T1000 (cell line): ENCODE results near the gene DDX1.
"Not testable (repeated sequence)": the region's sequence is repeated elsewhere in the genome, so short reads cannot be mapped to it uniquely, and the experiment has no call there.

ENCODE experiments used
- DNase-seq: peaks from one replicate; lab custom pipeline; 2025; ENCODE audit warnings: mixed read lengths; lab: John Stamatoyannopoulos, UW

DDX1 gene

GRCh38 chr2:15616850-15617777, 25.4 kb downstream of the DDX1 start:
- no peak for DNase-seq

DNA sequence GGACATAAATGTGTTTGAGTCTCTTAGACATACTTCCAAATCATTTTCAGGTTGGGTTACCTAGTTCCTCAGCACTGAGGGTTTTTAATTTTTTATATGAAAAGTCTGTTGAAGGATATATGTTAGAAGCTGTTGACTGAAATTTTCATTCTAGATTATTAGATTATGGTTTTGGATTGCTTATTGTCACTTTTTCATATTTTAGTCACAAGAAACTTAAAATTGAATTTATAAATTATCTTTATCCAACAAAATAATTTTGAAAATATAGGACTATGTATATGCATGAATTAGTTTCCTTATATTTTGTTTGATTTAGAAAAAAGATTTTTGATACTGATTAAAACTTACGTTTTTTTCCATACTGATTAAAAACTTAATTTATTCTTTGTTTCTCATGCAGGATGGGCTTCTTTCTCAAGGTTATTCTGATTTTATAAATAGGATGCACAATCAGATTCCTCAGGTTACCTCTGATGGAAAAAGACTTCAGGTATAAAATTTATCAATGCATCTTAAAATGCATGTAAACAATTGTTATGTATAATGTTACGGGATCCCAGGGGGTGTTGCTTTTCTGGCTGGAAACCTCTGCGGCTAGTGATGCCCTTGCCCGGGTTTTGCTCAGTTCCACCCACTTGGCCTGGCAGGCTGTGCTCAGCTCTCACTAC, 26.2 kb downstream of the DDX1 start:
- no peak for DNase-seq

- no peak for DNase-seq
Measured at GRCh38 chr2:15618449-15618855, 26.8 kb downstream of the DDX1 start.

- DNase-seq, result no peak
Measured at GRCh38 chr2:15619076-15619475, 27.4 kb downstream of the DDX1 start.

- DNase-seq, result no peak
Measured at GRCh38 chr2:15619510-15619909, 27.8 kb downstream of the DDX1 start.

GRCh38 chr2:15619938-15620337, 28.3 kb downstream of the DDX1 start:
- no peak for DNase-seq

DNA sequence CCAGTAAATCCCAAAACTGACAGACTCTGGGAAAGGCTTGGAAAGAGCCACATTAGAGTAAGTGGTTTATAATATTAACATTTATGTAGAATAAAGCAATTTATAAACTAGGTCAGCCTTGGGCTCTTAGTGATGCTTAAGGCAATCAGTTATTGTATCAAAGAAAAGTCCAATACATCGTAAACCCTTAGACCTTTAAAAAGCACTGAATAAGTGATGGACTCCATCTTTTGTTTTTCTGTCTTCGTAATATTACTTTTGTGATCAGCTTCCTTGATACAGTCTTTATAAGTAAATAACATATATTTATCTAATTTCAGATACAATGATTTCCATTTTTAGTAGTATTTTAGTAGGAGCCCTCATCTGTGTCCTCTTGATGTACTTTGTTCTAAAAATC, 28.7 kb downstream of the DDX1 start:
- DNase-seq, result no peak

DNA sequence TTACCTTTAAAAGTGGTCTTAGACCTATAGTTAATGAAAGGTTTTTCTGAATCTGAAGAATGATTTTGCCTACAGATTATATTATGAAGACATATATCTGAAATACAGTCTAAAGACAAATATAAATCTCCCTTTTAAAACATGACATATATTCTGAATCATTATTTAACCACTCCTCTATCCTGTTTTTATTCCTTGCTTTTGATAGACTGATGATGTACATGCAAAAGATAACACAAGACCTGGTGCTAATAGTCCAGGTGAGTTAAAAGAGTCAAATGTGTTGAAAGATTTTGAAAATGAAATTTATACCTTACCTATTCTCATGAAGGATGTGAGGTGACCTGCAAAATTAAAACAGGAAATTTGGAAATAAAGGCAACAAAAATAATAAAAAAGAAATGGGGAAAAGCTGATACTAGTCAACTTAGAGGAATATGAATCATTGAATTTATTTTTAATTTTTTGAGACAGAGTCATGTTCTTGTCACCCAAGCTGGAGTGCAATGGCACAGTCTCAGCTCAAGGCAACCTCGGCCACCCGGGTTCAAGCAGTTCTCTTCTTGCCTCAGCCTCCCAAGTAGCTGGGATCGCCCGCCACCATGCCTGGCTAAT, 29.3 kb downstream of the DDX1 start:
- DNase-seq, result no peak

DNA sequence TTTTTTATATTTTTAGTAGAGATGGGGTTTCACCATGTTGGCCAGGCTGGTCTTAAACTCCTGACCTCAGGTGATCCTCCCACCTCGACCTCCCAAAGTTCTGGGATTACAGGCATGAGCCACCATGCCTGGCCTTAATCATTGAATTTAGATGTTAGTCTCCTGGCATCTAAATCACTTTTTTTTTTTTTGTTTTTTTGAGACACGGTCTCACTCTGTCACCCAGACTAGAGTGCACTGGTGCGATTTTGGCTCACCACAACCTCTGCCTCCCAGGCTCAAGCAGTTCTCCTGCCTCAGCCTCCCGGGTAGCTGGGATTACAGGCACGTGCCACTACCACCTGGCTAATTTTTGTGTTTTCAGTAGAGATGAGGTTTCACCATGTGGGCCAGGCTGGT, 29.8 kb downstream of the DDX1 start:
- not testable (repeated sequence) for DNase-seq

DNA sequence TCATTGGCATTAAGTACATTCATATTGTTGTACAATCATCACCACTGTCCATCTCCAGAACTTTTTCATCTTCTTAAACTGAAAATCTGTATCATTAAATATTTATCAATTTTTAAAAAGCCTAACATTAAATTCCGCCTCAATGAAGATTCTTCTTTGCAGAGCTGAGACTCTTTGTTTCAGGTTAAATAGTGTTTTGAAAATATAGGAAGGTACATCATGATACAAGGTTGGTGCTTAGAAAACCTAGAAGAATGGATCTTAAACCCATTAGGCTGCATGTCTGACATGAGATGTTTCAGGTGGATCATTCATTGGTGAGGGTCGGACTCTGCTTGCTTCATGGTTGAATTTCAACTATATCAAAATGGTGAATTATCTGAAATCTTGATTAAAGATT, 30.5 kb downstream of the DDX1 start:
- no peak for DNase-seq

GRCh38 chr2:15622614-15623480, 31.2 kb downstream of the DDX1 start:
- no peak for DNase-seq

DNA sequence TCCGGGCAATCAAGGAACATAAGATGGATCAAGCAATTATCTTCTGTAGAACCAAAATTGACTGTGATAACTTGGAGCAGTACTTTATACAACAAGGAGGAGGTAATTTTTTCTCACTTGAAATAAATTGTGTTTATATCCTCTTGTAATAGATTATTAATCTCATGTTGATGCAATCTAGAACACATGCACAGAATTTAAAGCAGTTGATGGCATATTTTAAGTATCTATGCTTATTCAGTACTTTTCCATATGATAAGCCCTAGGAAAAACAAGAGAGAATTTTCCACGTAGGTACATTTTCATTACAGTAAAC, 31.8 kb downstream of the DDX1 start:
- no peak for DNase-seq

DNA sequence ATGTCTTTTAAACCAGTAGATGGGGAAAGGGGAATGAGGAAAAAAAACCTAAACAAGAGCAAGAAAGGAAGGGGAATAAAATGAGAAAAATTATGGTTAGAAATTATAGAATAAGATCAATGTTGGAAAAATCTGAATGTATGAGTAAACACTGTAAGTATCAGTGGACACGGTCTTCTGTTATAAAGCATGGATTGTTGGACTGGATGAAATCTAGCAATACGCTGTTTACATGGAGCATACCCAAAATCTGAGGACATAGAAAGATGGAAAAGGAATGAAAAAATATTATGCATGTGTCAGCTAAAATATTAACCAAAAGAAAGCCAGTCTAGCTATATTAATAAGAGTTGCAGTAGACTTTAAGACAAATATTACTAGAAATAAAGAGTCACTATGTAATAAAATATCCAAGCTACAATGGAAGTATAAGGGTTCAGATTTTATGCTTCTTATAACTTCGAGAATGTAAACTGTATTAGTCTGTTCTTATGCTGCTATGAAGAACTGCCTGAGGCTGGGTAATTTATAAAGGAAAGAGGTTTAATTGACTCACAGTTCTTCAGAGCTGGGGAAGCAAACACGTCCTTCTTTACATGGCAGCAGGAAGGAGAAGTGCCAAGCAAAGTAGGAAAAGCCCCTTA, 32.4 kb downstream of the DDX1 start:
- DNase-seq, result no peak

DNA sequence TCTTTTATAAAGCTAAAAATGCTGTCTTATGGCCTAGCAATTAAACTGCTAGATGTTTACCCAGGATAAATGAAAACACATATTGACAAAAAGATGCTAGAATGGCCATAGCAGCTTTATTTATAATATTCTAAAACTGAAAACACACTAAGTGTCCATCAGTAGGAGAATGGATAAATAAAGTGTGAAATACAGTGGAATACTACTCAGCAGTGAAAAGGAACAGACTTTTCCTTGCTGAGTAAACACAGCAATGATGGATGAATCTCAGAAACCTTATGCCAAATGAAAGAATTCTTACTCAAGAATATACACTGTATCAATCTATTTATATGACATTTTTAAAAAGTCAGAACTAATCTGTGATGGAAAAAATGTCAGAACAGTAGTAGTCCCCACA, 33.2 kb downstream of the DDX1 start:
- no peak for DNase-seq

- no peak for DNase-seq
Measured at GRCh38 chr2:15625344-15626036, 33.8 kb downstream of the DDX1 start.

DNA sequence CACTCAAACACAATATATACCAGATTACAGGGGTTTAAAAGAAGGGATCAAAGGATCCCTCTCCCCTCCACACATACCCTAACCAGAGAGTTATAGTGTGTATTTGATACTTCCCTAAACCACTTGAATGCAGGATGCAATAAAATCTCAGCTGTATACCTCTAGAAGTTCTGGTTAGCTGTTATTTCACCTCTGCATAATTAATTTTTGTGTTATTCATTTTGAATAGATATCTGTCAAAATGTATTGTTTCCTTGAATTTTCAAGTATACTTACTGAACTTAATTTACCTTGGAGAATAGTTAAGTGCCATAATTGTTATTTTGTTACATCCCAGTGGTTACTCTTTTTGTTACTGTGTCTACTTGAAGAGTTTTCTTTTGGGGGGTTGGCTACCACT, 34.5 kb downstream of the DDX1 start:
- DNase-seq, result no peak

DNA sequence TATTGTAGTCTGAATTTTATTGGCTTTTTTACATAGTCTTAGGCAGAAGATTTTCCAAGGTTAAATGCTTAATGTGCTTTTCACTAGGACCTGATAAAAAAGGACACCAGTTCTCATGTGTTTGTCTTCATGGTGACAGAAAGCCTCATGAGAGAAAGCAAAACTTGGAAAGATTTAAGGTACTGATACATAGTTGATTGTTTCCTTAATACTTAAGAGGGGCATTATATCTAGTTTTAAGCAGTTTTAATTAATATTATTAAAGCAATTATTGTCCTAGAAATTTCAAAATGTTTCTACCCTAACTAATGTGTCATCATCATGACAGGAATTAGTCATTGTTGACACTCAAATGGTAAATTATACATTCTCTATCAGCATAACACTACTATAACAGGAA, 35.3 kb downstream of the DDX1 start:
- no peak for DNase-seq

- DNase-seq, result no peak
Measured at GRCh38 chr2:15627817-15628684, 36.4 kb downstream of the DDX1 start.

DNA sequence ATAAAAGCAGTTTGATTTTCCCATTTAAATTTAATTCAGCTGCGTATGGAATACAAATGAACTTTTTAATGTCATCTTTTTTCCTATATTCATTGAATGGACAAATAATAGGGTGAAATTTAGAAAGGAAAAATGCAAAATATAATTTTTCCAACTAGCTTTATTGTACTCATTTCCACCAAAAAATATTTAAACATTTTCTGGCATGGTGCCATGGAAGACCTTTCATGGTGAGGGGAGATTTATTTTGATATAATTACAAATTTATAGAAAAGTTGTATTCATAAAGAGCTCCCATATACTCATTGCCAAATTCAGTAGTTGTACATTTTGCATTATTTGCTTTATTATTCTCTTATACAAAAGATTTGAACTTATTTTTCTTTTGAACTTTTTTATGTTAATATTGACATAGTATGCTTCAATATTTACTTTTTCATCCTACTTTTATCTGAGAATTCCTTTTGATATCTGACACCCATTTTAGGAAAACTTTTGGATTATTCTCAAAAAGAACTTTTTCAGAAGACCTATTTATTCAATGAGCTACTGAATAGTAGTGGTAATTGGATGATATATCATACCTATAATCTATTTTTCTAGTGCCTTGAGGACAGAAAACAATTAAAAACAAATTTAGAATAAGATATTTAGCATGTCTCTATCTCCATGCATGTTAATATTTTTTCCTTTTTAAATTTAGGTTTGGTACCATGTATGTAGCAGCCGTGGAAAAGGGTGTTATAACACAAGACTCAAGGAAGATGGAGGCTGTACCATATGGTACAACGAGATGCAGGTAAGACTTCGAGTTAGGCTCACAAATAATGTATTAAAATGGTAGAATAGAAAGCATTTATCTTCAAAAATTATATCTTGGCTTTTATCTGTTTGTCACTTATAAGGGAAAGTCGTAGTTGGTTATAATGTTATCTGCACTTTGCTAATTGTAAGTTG, 37.5 kb downstream of the DDX1 start:
- DNase-seq, result no peak
